HG03521 (cell line): ENCODE measurements around the gene KNCN.
A peak's percentile ranks its signal among the peaks of the same experiment; 100 is the strongest.

Experiments
- ATAC-seq: cut with Tn5 transposase; IDR thresholded peaks from one replicate; pipeline ENCODE4 v1.9.1; 2021; ENCODE audit warnings: mild to moderate bottlenecking, moderate library complexity; ENCODE audit not compliant: unreplicated experiment

KNCN gene

DNA sequence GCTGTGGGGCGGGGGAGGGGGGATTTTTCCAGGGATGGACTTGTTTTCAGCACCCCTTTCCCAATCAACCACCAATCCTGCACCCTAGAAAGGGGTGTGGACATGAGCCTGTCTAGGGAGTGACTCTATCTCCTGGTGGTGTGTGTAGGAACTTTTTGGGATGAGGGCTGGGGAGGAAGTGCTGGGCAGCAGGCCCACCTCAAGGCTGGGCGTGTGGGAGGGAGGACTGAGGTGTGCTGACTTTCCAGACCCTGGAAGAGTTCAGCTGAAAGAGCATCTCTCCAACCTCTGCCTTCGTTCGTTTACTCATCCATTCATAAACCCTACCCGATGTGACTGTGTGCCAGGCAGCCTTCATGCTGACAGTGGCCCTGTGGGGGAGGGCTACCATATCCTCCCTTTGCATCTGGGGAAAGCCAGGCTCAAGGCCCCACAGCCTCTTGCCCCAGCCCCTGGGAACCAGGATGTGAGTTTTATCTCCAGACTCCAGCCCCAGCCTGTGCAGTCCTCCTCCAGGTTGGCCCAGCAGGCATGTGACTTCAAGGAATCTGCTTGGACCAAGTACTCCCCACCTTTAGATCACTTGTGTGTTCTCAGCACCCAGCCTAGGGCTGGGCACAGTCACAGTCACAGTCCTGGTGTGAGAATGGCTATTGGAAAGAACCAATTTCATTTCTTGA, 6.7 kb downstream of the KNCN start:
- no peak for ATAC-seq

DNA sequence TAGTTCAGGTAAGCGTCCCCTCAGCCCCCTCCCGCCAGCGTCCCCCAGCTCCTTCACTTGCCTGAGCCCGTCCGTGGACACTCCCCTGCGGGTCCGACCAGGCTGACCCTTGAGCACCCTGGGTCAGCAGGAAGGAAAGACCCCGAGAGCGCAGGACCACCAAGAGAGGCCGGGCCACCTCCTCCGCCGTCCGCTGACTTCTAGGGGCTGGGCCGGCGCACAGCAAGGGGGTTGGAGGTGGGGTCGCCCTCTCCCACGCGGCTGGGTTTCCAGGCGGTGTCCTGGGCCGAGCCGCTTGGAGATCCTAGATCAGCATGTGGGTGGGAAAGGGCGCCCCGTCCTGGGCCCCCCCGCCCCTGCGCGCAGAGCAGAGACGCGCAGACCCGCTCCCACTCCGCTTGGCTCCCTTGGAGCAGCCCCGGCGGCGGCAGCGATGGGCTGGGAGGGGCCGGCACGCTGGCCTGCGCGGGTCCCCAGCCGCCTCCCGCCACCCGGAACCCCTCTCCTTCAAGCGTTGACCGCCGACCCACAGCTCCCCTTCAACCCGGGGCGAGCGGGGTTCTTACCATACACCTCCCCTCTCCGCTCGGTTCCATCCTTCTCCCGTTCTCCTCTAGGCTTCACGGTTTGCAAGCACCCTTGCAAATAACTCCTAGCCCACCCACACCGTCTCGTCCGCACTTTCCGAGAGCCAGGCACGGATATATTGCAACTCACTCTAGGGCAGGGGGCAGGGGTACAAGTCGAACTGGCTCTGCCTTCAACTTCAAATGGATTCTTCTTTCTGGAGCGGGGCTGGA, 7.5 kb downstream of the KNCN start:
- ATAC-seq: no peak

DNA sequence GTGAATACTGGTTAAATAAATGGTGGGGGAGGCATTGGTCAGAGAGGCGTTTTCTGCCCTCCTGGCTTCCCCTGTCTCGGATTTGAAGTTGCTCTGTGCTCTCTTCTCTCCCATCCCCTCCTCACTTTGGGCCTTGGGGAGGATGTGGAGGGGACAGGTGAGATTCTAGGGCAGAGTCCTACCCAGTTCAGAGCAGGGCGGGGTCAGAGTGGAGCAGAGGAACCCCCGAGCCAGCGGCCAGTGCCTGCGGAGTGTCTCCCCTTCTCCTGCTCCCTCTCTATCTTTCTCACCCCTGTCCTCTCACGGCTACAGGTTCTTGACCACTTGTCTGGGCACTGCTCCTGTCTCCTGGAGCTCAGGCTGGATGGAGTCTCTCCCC, 8.1 kb downstream of the KNCN start:
- no peak for ATAC-seq

DNA sequence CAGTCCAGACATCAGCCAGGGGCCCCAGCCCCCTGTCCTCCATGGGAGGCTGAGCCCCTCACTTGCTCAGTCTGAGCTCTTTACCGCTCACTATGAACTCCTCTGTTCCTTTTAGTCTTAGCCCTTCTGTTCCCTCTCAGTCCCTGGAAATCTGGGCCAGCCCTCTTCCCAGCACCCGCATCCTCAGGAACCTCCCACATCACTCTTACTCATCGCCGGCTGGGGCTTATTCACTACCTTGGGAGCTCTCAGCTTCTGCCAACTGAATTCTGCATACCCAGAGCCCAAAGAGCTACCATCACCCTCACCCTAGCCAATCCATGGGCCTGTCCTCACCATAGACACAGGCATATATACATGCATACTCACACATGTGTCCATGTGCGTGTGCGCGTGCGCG, 11.5 kb downstream of the KNCN start:
- no peak for ATAC-seq

DNA sequence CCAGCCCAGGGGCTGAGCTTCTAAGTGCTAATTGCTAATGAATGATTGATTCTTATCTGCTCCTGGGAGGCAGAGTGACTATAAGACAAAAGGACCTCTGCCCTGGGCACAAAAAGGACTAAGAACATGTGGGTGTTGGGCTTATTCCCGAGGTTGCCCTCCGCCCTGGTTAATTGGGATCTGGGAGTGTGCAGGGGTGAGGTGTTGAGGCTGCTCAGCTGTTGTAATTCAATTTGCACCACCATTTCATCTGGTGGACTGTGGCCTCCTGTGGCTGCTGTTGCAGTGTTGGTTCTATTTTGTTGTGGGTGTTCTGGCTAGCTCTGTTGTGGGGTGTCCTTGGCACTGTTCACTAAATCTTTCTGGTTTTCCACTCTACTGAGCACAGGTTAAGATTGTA, 13.3 kb downstream of the KNCN start:
- ATAC-seq: no peak

DNA sequence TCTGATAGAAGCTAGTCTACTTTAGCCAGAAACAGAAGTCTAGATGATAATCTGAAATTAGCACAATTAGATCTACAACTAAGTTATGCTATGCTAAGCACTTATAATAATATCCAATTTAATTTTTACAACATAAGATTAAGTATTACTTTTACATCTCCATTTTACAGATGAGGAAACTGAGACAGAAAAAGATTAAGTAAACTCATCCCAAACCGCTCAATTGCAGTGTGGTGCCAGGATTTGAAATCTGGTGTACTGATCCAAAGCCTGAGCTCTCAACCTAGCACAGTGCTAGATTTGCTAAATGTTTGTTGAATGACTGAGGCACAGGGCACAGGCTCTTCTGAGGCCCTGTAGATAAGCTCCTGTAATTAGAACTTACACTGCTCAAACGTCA, 13.8 kb downstream of the KNCN start:
- no peak for ATAC-seq

DNA sequence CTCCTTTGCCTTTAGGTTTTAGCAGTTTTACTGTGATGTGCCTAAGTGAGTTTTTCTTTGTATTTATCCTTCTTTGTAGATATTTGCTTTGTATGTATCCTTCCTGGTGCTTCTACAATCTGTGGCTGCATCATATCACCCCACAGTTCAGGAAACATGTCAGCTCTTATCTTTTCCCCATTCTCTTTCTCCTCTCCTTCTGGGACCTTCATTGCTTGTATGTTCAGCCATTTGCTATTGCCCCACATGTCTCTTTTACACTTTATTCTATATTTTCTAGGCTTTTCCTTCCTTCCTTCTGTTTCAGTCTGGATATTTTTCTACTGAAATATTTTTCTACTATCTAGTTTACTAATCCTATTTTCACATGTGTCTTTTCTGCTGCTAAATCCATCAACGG, 14.9 kb downstream of the KNCN start:
- ATAC-seq: no peak

DNA sequence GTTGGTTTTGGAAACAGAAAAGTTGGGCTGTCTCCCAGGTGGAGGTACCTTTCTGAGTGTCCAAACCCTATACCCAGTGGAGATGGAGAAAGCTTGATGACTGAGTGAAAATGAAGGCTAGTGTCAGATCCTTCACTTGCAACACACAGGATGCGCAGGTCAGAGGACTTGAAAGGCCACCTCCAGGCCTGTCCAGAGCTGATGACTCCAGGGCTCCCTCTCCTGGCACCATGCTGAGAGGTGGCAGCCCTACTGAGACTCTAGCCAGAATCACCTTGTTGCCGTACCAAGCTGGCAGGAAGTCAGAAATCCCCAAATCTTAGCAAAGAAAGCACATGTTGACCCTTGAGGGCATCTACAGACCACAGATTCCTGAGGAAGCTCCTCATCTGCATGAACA, 16.4 kb downstream of the KNCN start:
- ATAC-seq: no peak

DNA sequence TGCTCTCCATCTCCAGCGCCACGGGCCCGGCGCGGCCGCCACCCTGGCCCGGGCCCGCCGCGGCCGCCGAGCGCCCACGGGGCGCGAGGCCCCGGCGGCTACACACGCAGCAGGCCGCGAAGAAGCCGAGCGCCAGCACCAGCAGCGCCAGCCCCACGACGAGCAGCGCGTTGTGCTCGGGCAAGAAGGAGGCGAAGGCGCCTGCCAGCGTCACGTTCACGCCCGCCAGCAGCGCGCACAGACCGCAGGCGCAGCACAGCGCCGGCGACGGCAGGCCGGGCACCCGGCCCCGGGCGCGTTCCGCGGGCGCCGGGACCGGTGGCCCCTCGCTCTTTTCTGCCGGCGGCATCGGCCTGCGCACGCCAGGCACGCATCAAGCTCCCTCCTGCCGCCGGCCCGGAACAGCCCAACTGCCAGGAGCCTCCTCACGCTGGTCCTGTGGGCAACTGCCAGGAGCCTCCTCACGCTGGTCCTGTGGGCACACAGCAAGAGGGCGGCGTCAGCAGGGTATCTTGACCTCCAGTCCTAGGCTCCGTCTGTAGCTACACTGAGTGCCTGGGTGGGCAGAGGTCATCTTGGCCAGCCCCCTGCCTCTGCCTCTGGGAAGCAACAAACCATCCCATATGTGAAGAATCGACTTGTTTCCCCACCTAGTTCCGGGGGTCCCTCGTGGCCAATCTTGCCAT, 18.1 kb downstream of the KNCN start:
- ATAC-seq: no peak

DNA sequence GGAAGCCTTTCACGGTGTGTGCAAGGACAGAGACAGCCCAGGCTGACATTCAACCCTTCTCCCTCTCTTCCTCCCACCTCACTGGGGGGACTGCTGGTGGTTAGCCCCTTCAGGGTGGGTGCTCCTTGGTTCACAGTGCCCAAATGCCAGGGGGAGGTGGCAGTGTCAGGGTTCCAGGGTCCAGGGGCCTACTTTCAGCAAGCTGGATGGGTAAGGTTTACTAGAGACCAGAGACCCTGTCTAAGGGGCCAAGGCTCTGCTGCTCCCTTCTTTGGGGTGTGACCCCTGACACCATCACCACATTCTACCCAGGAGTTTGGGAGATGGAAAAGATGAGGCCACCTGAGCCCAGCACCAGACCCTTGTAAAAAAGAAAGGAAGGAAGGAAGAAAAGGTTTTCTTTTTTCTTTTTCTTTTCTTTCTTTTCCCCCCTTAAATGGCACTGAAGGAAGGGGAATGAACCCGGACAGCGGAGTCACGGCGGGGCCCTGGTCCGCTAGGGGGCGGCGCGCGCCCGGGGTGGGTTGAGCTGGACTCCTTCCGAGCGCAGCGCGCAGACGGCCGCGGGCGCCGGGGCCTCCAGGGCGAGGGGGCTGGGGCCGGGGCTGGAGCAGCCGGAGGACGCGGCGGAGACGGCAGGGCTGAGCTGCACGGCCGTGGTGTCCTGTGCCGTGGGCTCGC, 18.8 kb downstream of the KNCN start:
- ATAC-seq: peak; percentile 56

DNA sequence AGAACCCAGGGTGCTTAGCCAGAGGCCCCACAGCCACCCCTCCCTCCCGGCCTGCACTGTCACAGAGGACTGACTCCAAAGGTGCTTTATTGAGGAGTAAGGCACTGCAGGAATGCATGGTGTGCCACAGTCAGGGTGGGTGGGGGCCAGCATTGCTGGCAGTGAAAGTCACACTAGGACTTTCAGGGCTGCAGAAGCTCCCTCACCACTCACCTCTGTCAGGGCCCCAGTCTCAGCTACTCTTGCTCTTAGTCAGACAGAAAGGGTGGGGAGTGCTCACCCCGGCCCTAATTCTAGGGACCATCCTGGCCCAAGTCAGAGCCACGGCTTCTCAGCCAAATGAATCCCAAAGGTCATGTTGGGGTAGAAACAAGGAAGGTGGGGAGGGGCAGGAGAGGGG, 19.4 kb downstream of the KNCN start:
- ATAC-seq: no peak

DNA sequence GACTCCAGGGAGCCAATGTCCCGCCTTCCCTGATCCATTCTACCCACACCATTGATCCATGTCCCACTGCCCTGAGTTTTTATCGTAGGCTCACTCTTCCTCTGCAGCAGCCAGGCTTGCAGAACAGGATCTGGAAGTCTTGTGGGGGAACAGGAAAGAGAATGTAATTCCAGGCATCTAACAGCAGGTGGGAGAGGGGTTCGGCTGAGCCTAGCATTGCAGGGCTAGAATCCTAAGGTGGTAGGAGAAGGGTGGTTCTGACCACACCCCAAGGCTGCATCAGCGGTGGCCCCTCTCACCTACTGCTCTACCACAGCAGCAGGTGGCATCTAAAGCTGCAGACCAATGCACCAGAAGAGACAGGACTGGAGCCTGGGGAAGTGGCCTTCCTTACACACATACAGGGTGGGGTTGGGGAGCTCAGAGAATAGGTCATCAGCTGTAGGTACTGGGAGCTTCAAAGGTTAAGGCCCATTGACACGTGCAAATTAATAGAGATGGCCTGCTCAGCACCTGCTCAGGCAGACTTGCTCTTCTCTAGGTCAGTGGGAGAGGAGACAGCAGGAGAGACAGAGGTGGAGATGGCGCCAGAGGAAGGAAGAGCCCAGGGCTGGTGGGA, 20.5 kb downstream of the KNCN start:
- no peak for ATAC-seq

DNA sequence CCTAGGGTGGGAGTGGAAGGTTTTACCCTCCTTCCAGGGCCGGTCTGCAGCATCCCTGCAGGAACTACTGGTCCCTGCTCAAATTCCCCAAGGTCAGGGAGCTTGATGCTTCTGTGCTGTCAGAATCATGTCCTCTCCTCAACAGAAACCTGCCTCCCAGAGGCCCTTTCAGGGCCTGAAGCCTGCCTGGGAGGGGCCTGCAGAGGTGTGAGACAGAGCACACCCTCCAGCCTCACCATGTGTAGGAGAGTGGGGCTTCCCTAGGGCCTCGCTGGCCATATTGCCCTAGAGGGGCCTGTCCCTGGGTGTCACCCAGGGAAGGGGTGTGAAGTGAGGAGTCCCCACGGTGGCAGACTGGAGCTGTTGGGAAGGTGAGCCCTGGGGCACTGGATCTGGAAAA, 21.1 kb downstream of the KNCN start:
- no peak for ATAC-seq

DNA sequence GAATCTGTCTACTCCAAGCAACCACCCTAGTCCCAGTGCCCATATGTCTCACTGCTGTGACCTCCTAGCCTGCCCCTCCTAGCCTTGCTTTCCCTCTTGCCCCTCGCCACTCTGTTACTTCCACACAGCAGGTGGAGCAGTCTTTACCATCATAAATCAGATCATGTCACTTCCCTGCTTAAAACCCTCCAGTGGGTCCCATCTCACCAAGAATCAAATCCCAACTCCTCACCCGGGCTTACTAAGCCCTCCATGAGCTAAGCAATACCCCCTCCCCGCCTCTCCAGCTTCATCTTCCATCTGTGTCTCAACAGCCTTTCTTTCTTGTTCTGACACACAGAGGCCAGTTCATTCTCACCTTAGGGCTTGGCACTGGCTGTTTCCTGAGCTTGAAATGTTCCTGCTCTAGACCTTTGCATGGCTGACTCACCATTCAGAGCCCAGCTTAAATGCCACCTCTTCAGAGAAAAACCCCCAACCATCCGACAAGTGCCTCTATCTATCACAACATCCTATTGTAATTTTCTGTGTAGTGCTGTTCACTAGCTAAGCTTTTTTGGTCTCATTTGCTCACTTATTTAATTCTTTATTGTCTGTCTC, 22.3 kb downstream of the KNCN start:
- ATAC-seq: no peak

DNA sequence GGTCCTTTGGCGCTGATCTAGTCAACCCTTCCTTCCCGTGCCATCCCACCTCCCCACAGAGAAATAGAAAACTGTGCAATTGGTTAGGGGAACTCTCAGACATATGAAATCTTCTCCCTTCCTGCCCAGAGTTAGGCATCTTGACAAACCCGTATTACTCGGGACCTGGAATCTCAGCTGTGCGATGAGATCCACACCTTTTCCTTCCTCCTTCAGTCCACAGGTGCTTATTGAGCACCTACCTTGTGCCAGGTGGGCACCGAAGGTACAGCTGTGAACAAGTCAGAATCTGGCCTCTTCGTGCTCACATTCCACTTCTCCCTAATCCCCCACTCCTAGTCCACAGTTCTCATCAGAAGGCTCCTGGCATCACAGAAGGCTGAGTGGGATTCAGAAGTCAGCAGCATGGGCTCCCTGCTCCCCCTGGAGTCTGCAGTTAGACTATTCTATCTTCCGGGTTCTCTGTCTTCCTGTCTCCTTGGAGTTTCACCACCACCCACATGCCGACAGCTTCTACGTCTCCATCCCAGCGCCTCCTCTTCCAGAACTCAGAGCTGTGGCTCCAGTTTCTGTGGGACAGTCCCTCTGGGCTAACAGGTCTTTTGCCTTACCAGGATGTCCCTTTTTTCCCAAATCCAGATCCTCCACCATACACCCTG, 23.0 kb downstream of the KNCN start:
- no peak for ATAC-seq

DNA sequence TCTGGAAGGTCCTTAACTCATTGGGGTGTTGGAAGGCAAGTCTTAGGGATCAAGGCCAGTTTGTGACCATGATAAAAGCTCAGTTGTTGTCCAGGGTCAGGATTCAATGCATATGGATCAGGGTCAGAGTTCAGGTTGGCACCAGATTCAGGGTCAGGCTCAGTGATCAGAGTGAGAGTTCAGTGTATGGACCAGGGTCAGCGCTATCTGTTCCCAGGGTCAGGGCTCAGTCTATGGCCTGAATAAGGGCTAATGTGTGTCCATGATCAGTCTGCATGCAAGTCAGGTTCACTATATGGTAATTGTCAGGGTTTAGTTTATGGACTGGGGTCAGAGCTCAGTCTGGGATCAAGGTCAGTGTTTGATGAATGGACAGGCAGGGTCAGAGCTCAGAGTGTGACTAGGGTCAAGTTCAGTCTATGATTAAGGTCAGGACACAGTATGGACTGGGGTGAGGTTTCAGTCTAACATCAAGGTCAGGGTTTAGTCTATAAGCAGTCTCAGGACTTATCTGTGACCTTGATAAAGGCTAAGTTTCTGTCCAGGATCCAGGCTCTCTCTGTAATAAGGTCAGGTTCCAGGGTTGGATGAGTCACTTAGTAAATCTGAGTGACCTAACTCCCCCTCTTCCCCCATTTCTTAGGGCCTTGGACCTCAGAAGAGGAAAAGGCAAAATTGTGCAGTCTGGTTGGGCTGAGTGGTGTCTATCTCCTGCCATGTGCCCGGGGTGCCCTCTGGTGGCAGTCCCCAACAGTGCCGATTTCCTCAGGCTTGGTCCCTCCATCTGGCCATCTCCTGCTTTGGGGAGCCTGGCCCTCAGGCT, 23.8 kb downstream of the KNCN start:
- ATAC-seq: no peak

DNA sequence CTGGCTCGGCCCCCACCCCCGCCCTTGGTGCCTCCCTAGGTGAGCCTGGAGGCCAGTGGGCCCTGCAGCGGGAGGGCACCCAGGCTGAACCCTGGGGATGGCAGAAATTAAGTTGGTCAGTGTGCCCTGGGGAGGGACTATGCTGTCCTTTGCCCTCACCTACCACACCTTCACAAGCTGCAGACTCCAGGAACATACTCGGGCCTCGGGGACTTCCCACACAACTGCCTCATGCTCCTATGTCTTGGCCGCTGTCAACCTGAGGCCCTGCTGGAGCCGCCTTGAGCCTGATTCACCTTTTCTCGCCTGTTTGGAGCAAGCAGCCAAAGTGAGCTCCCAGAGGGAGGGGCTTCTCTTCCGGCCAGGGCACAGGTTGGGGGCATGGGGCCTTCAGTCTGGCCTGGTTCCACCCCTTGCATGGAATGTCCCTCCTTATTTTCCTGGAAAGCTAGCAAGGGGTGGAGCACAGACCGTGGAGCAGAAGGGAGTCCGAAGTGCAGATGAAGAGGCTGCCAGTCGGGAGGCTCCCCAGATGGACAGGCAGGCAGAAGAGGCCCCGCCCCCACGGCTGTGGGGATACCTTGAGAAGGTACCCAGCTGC, 24.7 kb downstream of the KNCN start:
- ATAC-seq: no peak

DNA sequence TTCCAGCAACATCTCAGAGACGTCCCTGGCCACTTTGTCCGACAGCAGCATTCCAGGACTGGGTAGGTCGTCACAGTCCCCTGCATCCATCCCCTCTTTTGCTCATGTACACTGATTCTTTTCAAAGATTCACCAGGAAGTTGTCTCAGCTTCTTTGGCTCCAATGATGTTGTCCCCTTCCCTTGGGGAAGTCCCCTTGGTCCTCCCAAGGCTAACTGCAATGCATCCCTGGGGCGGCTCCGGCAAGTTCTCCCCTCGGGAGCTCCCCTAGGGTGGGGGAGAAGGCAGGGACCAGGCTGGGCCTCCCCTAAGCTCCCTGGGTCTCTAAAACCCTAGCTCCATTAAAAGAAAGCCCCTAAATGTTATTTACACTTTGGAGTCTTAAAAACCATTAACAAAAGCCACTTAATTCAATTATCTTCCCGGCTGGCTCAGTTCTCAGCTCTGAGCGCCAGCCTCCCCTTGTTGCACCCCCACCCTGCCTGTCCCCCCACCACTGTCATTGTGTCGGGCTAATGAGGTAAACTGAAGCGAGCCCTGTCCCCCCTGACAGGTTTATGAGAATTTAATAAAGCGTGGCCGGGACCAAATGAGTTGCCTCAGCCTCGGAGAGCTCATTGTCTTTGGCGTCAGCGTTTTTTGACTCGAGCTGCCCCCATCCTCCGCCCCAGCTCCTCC, 25.3 kb downstream of the KNCN start:
- no peak for ATAC-seq
